ENCODE measurements around the gene APBB2. TPM values are rescaled to one million over a fixed set of nuclear protein-coding genes. Genes with fewer than 3 reads are reported as not detected.

The APBB2 gene
- total RNA-seq, 2 donors from 2014 or later = 37.3 to 75.3 TPM

DNA sequence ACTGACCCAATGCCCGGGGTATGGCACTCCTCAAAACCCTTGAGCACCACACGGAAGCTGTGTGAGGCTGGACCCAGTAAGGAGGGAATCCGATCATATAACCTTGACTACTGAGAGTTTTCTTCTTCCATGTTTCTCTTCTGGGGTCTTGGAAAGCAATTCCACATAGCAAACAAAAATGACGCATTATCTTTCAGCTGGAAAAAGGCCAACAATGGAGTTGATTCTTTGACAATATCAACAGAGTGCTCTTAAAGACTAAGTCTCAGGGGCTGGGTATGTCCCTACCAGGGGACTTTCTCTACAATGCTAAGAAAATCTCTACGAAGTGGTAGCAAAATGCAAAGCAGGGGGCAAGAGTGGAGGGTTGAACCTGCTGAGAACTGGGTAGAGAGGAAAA, 276.0 kb downstream of the APBB2 start:
- Histone ChIP-seq H3K27ac (no peak overlapping the region), H3K4me3 (no peak overlapping the region), H3K9me3 (no peaks in the 10 kb centered on the region), H3K4me1 (peaks cover 0 to 28% of the 10 kb centered on the region in 2 donors), H3K36me3 (peaks cover 4% of the 10 kb centered on the region), H3K27me3 (no peaks in the 10 kb centered on the region)
- DNase-seq (ENCODE audit: low spot score) = no peak
- TF ChIP-seq, protein P1, sequence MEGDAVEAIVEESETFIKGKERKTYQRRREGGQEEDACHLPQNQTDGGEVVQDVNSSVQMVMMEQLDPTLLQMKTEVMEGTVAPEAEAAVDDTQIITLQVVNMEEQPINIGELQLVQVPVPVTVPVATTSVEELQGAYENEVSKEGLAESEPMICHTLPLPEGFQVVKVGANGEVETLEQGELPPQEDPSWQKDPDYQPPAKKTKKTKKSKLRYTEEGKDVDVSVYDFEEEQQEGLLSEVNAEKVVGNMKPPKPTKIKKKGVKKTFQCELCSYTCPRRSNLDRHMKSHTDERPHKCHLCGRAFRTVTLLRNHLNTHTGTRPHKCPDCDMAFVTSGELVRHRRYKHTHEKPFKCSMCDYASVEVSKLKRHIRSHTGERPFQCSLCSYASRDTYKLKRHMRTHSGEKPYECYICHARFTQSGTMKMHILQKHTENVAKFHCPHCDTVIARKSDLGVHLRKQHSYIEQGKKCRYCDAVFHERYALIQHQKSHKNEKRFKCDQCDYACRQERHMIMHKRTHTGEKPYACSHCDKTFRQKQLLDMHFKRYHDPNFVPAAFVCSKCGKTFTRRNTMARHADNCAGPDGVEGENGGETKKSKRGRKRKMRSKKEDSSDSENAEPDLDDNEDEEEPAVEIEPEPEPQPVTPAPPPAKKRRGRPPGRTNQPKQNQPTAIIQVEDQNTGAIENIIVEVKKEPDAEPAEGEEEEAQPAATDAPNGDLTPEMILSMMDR (IDR thresholded peaks at IDR 0.05) = no peak

DNA sequence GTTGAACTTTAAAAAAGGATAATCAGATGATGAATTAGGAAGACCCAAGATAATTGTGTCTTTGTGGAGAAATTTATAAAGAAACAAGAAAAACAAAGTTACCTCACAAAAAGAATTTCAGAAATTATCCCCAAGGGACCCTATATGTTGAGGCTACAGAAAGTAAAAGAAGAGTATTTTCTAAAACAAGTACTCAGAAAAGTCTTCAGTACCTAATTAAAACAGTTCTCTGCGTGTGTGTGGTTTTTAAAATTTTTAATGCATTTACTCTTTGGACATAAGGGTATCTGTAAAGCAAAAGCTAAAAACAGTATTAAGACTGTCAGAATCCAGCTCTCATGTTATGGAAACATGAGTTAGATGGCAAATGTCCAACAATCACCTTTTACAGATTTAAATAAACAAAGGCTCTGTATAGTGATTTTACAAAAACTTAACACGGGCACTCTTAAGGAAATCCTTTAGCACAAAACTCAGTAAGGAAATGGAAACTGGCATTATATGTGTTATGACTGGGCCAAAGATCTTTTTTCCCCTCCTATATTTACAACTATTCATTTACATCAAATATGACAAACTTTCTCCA, 277.1 kb downstream of the APBB2 start:
- H3K4me1 ChIP-seq = peaks cover 0 to 28% of the 10 kb centered on the region in 2 donors
- TF ChIP-seq, protein P1 (IDR thresholded peaks at IDR 0.05) = no peak
- no peak for DNase-seq (ENCODE audit: low spot score)
- no peaks in the 10 kb centered on the region for H3K9me3 ChIP-seq
- H3K4me3 ChIP-seq = no peak overlapping the region
- H3K36me3 ChIP-seq = peaks cover 4% of the 10 kb centered on the region
- H3K27ac ChIP-seq = no peak overlapping the region
- H3K27me3 ChIP-seq = no peaks in the 10 kb centered on the region

DNA sequence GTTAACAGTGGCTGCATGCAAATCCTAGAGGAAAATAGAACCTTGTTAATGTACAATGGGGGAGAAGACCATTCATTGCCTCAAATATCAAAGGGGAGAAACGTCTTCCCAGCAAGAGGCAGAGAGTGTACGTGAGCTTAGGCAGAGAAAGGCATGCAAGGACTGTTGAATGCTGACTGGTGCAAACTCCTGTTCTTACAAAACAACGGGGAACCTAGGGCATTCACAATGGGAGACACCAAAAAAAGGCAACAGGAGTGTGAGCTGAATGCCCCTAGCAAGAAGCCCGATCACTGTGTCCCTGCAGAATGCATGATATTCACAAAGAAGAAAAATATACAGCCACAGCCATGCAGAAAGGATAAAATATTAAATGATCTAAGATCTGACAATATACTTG, 279.7 kb downstream of the APBB2 start:
- DNase-seq (ENCODE audit: low spot score) = no peak
- Histone ChIP-seq H3K27ac (no peak overlapping the region), H3K36me3 (peaks cover 4% of the 10 kb centered on the region), H3K4me1 (peaks cover 0 to 11% of the 10 kb centered on the region in 2 donors), H3K9me3 (no peaks in the 10 kb centered on the region), H3K4me3 (no peak overlapping the region), H3K27me3 (no peaks in the 10 kb centered on the region)
- TF ChIP-seq, protein P1 (IDR thresholded peaks at IDR 0.05) = no peak

DNA sequence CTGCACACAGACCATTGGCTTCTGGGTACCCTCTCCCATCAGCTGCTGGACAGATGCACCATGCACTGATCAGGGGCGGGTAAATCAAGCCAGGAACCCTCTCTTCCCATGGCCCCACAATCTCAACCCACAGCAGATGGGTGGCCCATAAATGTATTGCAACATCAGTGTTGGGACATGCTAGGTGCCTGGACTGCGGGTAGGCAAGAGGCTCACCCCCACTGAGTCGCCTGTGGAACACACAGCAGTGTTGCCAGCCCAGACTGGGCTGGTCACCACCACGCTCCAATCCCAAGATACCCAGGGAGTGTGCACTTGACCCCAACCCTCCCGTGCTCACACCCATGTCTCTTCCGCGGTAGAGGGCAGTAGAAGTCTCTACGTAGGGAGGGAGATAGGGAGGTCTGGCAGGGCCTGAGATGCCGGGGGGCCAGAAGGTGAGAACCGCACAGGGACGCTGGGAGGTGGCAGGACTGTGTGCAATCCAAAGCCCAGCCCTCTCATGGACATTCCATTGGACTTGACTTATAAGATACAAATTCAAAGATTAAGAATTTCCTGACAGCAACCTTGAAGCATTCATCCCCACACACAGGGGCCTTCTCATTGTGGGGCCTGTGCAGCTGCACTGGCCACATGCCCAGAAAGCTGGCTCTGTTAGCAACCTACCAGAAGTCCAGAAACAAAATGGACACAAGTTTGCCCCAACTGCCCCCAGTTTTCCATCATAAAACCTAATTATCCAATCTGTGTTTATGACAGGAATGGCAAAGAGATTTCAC, 280.9 kb downstream of the APBB2 start:
- Histone ChIP-seq H3K4me1 (peaks cover 0 to 6% of the 10 kb centered on the region in 2 donors), H3K27me3 (no peaks in the 10 kb centered on the region), H3K9me3 (no peaks in the 10 kb centered on the region), H3K36me3 (peaks cover 4% of the 10 kb centered on the region), H3K4me3 (no peak overlapping the region), H3K27ac (no peak overlapping the region)
- DNase-seq (ENCODE audit: low spot score) = no peak
- TF ChIP-seq, protein P1 (IDR thresholded peaks at IDR 0.05) = no peak

DNA sequence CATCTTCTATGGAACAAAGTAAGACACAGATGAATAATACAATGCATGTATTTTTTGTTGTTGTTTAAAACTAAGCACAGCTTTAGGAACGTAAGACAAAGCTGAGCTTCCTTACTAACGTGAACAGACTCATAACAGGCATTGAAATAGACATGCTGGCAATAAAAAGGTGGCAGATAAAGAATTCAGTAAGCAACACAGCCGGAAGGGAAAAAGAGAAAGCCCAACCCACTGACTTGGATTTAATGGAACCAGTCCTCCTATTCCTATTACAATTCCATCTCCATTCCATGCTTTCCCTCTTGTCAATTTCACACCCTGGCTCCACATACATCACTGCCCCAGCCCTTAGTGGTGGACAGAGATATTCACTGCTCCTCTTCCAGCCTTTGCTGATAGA, 282.5 kb downstream of the APBB2 start:
- H3K9me3 ChIP-seq = no peaks in the 10 kb centered on the region
- no peak overlapping the region for H3K27ac ChIP-seq
- no peak overlapping the region for H3K4me3 ChIP-seq
- peaks cover 4% of the 10 kb centered on the region for H3K36me3 ChIP-seq
- peaks cover 0 to 3% of the 10 kb centered on the region in 2 donors for H3K4me1 ChIP-seq
- no peak for DNase-seq (ENCODE audit: low spot score)
- H3K27me3 ChIP-seq = no peaks in the 10 kb centered on the region
- TF ChIP-seq, protein P1 (IDR thresholded peaks at IDR 0.05) = no peak

Data from right atrium auricular region (tissue), 2 donors.